Prostate gland (tissue), 2 donors: ENCODE measurements around the gene CSMD2. TPM values are rescaled to one million over a fixed set of nuclear protein-coding genes. Genes with fewer than 3 reads are reported as not detected.

Experiments used
- DNase-seq: peaks from one replicate; pipeline ENCODE4 v3.0.0-alpha.2; 2019; ENCODE audit warnings: low spot score
- H3K27ac ChIP-seq, 2 donors: fragments of 200-600 bp; sonication (generic); 2 replicates each; pipeline ENCODE4 v1.5.1; 2017 to 2019
- H3K27me3 ChIP-seq: fragments of 200-600 bp; sonication (generic); replicated peaks from 2 replicates; pipeline ENCODE4 v1.5.1; 2019; ENCODE audit not compliant: insufficient read depth
- H3K36me3 ChIP-seq, 2 donors: fragments of 200-600 bp; sonication (generic); 1 replicate in 1 of 2; 2 replicates in 1 of 2; pipeline versions ENCODE4 v1.5.1 to v1.8.1; 2017 to 2019
- H3K4me1 ChIP-seq: fragments of 200-600 bp; sonication (generic); replicated peaks from 2 replicates; pipeline ENCODE4 v1.5.1; 2019
- H3K4me3 ChIP-seq, 2 donors: fragments of 200-600 bp; sonication (generic); 2 replicates each; pipeline ENCODE4 v1.5.1; 2017 to 2019
- H3K9me3 ChIP-seq: fragments of 200-600 bp; sonication (generic); 2 replicates; pipeline ENCODE4 v1.5.1; 2017
- CTCF ChIP-seq, 4 experiments: fragments of 200-600 bp in 2 of 4; fragments of 450-650 bp in 2 of 4; sonication (generic) in 2 of 4; IDR thresholded peaks; 1 replicate in 3 of 4; 2 replicates in 1 of 4; pipeline ENCODE4 v1.5.1; 2016 to 2019; ENCODE audit warnings: antibody characterized with exemption in 4 of 4, mild to moderate bottlenecking in 2 of 4, moderate library complexity in 2 of 4
- POLR2A ChIP-seq: fragments of 450-650 bp; IDR thresholded peaks from one replicate; pipeline ENCODE4 v1.6.1; 2016; ENCODE audit warnings: antibody characterized with exemption, mild to moderate bottlenecking
- POLR2AphosphoS5 ChIP-seq: sonication (generic); formaldehyde crosslinking; IDR thresholded peaks from one replicate; pipeline ENCODE4 v1.6.1; 2017; ENCODE audit warnings: antibody characterized with exemption
- WGBS: methylation state at CpG from one replicate; pipeline ENCODE4 v1.1.5; 2018; 5-methylcytosine and 5-hydroxymethylcytosine counted together
- intact Hi-C: fragments of 100-400 bp; cut with DNase I; formaldehyde crosslinking; loops from one replicate; pipeline ENCODE4 v1.14.2; 2022
- total RNA-seq, 2 donors: library from RNA; depleted of rRNA; stranded (reverse); fragments of >200 nt; gene quantifications; one replicate each; pipeline ENCODE4 v1.1.0, GENCODE V29; 2016

Gene CSMD2
- total RNA-seq, 2 donors from 2014 or later: 0.14 to 5.5 TPM

- no peak for DNase-seq
- no peaks in the 10 kb centered on the region for H3K4me1 ChIP-seq
- intact Hi-C loops: no loop called here
- WGBS: 50% methylated on average over 2 of the region's 2 CpGs
- H3K9me3 ChIP-seq: no peaks in the 10 kb centered on the region
- TF ChIP-seq CTCF (IDR thresholded peaks at IDR 0.05) (no peak), POLR2A (no peak), POLR2AphosphoS5 (no peak)
- no peak overlapping the region for H3K27ac ChIP-seq
- no peak overlapping the region for H3K4me3 ChIP-seq
- H3K27me3 ChIP-seq: no peaks in the 10 kb centered on the region
- no peaks in the 10 kb centered on the region for H3K36me3 ChIP-seq
These were observed 115.6 kb downstream of the CSMD2 start for GRCh38 chr1:34049477-34049876.

- Histone ChIP-seq H3K27me3 (no peaks in the 10 kb centered on the region), H3K27ac (no peak overlapping the region), H3K36me3 (no peaks in the 10 kb centered on the region), H3K4me1 (no peaks in the 10 kb centered on the region), H3K9me3 (no peaks in the 10 kb centered on the region), H3K4me3 (no peak overlapping the region)
- DNase-seq: no peak
- WGBS: 21% methylated on average over 7 of the region's 7 CpGs
- intact Hi-C loops: no loop called here
- TF ChIP-seq POLR2AphosphoS5: no peak
- no peak for TF ChIP-seq CTCF (IDR thresholded peaks at IDR 0.05)
- no peak for TF ChIP-seq POLR2A
These were observed 127.2 kb downstream of the CSMD2 start for GRCh38 chr1:34037856-34038255.

GRCh38 chr1:34037109-34037508, 127.9 kb downstream of the CSMD2 start:
- Histone ChIP-seq H3K27ac (no peak overlapping the region), H3K4me3 (no peak overlapping the region), H3K36me3 (no peaks in the 10 kb centered on the region), H3K27me3 (no peaks in the 10 kb centered on the region), H3K9me3 (no peaks in the 10 kb centered on the region), H3K4me1 (no peaks in the 10 kb centered on the region)
- DNase-seq: no peak
- no peak for TF ChIP-seq POLR2AphosphoS5
- no peak for TF ChIP-seq POLR2A
- TF ChIP-seq CTCF (IDR thresholded peaks at IDR 0.05): no peak
- 63% methylated on average over 8 of the region's 8 CpGs for WGBS
- intact Hi-C loops: no loop called here

- intact Hi-C loops: no loop called here
- H3K27me3 ChIP-seq: no peaks in the 10 kb centered on the region
- WGBS: 75% methylated on average over 5 of the region's 5 CpGs
- H3K27ac ChIP-seq: no peak overlapping the region
- no peaks in the 10 kb centered on the region for H3K9me3 ChIP-seq
- no peaks in the 10 kb centered on the region for H3K36me3 ChIP-seq
- no peaks in the 10 kb centered on the region for H3K4me1 ChIP-seq
- TF ChIP-seq CTCF (IDR thresholded peaks at IDR 0.05): no peak
- no peak for TF ChIP-seq POLR2A
- TF ChIP-seq POLR2AphosphoS5: no peak
- no peak for DNase-seq
- no peak overlapping the region for H3K4me3 ChIP-seq
These were observed 131.0 kb downstream of the CSMD2 start for GRCh38 chr1:34034036-34034435.

GRCh38 chr1:34029954-34030353, 135.1 kb downstream of the CSMD2 start:
- H3K9me3 ChIP-seq: no peaks in the 10 kb centered on the region
- no peak overlapping the region for H3K27ac ChIP-seq
- 91% methylated on average over 2 of the region's 2 CpGs for WGBS
- intact Hi-C loops: no loop called here
- no peak overlapping the region for H3K4me3 ChIP-seq
- no peaks in the 10 kb centered on the region for H3K36me3 ChIP-seq
- no peaks in the 10 kb centered on the region for H3K27me3 ChIP-seq
- no peaks in the 10 kb centered on the region for H3K4me1 ChIP-seq
- no peak for DNase-seq
- no peak for TF ChIP-seq POLR2A
- no peak for TF ChIP-seq CTCF (IDR thresholded peaks at IDR 0.05)
- TF ChIP-seq POLR2AphosphoS5: no peak
